Stomach (tissue), 9 donors: ENCODE results near the gene DNAJC8. TPM values are rescaled to one million over a fixed set of nuclear protein-coding genes. Genes with fewer than 3 reads are reported as not detected.

Experiments
- DNase-seq, 2 donors: peaks; one replicate each; pipeline versions ENCODE4 v3.0.0 to v3.0.0-alpha.2; 2013 to 2019
- H3K27ac ChIP-seq, 5 donors: fragments of 200-600 bp in 4 of 5; sonication (generic) in 4 of 5; one replicate each; pipeline ENCODE4 v1.5.1; 2013 to 2019; ENCODE audit warnings: mild to moderate bottlenecking in 1 of 5, moderate library complexity in 1 of 5
- H3K27me3 ChIP-seq, 3 donors: fragments of 200-600 bp; sonication (generic); one replicate each; pipeline ENCODE4 v1.5.1; 2017 to 2019; ENCODE audit warnings: mixed run types in 1 of 3
- H3K36me3 ChIP-seq, 4 donors: fragments of 200-600 bp; sonication (generic); 1 replicate in 3 of 4; 2 replicates in 1 of 4; pipeline ENCODE4 v1.5.1; 2016 to 2019
- H3K4me1 ChIP-seq, 4 donors: fragments of 200-600 bp; sonication (generic); one replicate each; pipeline ENCODE4 v1.5.1; 2016 to 2019
- H3K4me3 ChIP-seq, 4 donors: fragments of 200-600 bp; sonication (generic) in 3 of 4; one replicate each; pipeline ENCODE4 v1.5.1; 2016 to 2019; ENCODE audit warnings: mild to moderate bottlenecking in 1 of 4
- H3K9me3 ChIP-seq, 4 donors: fragments of 200-600 bp; sonication (generic); one replicate each; pipeline ENCODE4 v1.5.1; 2016 to 2019
- CTCF ChIP-seq, 7 experiments: fragments of 450-650 bp in 4 of 7; fragments of 200-600 bp in 3 of 7; sonication (generic) in 3 of 7; IDR thresholded peaks; one replicate each; pipeline ENCODE4 v1.5.1; 2016 to 2019; ENCODE audit warnings: antibody characterized with exemption in 7 of 7, control low read depth in 2 of 7, mild to moderate bottlenecking in 1 of 7
- EP300 ChIP-seq: sonication (generic); formaldehyde crosslinking; IDR thresholded peaks from one replicate; pipeline ENCODE4 v1.6.1; 2017; ENCODE audit warnings: antibody characterized with exemption
- POLR2A ChIP-seq, 4 donors: fragments of 450-650 bp; IDR thresholded peaks; one replicate each; pipeline ENCODE4 v1.6.1; 2016; ENCODE audit warnings: antibody characterized with exemption in 4 of 4, control low read depth in 2 of 4, mild to moderate bottlenecking in 1 of 4, moderate library complexity in 1 of 4
- POLR2AphosphoS5 ChIP-seq, 3 donors: sonication (generic); formaldehyde crosslinking; IDR thresholded peaks; one replicate each; pipeline ENCODE4 v1.6.1; 2016; ENCODE audit warnings: antibody characterized with exemption in 3 of 3
- WGBS, 5 donors: extraction: QIAGEN DNeasy Blood & Tissue Kit in 3 of 5; methylation state at CpG; one replicate each; pipeline versions ENCODE4 v1.1.5 to v1.1.7; 2013 to 2018; 5-methylcytosine and 5-hydroxymethylcytosine counted together
- intact Hi-C: fragments of 100-400 bp; cut with DNase I; formaldehyde crosslinking; loops from one replicate; pipeline ENCODE4 v1.15.1; 2023; ENCODE audit warnings: low total_unique reads
- polyA plus RNA-seq, 3 donors: library from polyadenylated mRNA; stranded (reverse); fragments of 200-250 nt; gene quantifications; one replicate each; pipeline ENCODE4 v1.2.3, GENCODE V29; 2013
- total RNA-seq, 5 donors: library from RNA; depleted of rRNA; stranded (reverse); fragments of >200 nt; gene quantifications; one replicate each; pipeline versions ENCODE4 v1.1.0 to v1.2.3, GENCODE V29; 2014 to 2016
- donor health status: healthy with polysubstance abuse.
- donor health status: Bipolar disorder and iron deficiency.
- donor health status: healthy.

Gene DNAJC8
- total and polyA plus RNA-seq, 8 donors: 38.4 to 111 (median 74.4) TPM

DNA sequence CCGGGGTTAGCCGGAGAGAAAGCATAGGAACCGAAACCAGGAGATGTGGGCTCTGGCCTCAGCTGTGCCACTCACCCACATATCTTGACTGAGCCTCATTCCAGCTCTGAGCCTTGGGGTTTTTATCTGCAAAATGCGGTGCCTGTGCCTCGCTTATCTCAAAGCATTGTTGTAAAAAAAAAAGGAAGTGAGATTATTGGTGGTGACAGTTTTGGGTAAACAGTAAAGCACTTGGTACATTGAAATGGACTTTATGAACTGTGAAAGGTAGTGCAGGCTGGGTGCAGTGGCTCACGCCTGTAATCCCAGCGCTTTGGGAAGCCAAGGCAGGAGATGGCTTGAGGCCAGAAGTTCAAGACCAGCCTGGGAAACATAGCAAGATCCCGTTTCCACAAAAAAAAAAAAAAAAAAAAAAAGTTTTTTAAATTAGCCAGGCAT is 60.1 kb downstream of the DNAJC8 start:
- peaks cover 30 to 68% (median 45%) of the 10 kb centered on the region in 4 donors for H3K4me1 ChIP-seq
- intact Hi-C loops: no loop called here
- no peaks in the 10 kb centered on the region for H3K27me3 ChIP-seq
- 5 to 19% (median 10%) methylated on average over 8 of the region's 8 CpGs for WGBS, 5 donors
- no peaks in the 10 kb centered on the region for H3K36me3 ChIP-seq
- H3K9me3 ChIP-seq: no peaks in the 10 kb centered on the region
- TF ChIP-seq POLR2AphosphoS5 (IDR thresholded peaks at IDR 0.05): peak in 2 of 3 donors; percentile 65 to 83
- TF ChIP-seq EP300: no peak
- no peak for TF ChIP-seq CTCF (IDR thresholded peaks at IDR 0.05)
- DNase-seq: peak; percentile 74 to 82
- peak overlapping the region in 2 of 4 donors; percentile 13 to 26 for H3K4me3 ChIP-seq
- peak overlapping the region; percentile 64 to 81 (median 73) for H3K27ac ChIP-seq

DNA sequence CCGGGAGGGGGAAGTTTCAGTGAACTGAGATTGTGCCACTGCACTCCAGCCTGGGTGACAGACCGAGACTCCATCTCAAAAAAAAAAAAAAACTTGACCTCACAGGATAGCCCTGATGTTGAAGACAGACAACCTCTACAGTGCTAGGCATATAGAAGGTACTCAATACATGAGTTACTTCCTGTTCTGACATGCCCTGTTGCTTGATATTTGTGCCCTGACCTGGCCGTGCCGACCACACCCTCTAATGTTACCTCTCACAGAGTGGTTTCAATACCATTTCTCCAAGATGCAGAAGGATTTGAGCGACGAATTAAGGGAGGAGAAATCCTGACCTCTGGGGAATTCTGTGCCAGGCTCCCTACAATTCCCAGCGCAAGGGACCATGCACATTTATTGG is 61.6 kb downstream of the DNAJC8 start:
- H3K36me3 ChIP-seq: no peaks in the 10 kb centered on the region
- TF ChIP-seq CTCF (IDR thresholded peaks at IDR 0.05) (no peak), EP300 (no peak), POLR2AphosphoS5 (IDR thresholded peaks at IDR 0.05) (no peak), POLR2A (IDR thresholded peaks at IDR 0.05) (no peak)
- DNase-seq: no peak
- H3K9me3 ChIP-seq: no peaks in the 10 kb centered on the region
- intact Hi-C loops: no loop called here
- peaks cover 30 to 60% (median 45%) of the 10 kb centered on the region in 4 donors for H3K4me1 ChIP-seq
- H3K27ac ChIP-seq: peak overlapping the region in 3 of 5 donors; percentile 69 to 81 (median 81)
- WGBS, 5 donors: 61 to 72% (median 66%) methylated on average over 7 of the region's 7 CpGs
- no peak overlapping the region for H3K4me3 ChIP-seq
- no peaks in the 10 kb centered on the region for H3K27me3 ChIP-seq

- TF ChIP-seq POLR2AphosphoS5 (IDR thresholded peaks at IDR 0.05): no peak
- TF ChIP-seq CTCF (IDR thresholded peaks at IDR 0.05): no peak
- no peak for TF ChIP-seq EP300
- no peak for TF ChIP-seq POLR2A (IDR thresholded peaks at IDR 0.05)
- H3K4me3 ChIP-seq: no peak overlapping the region
- no peaks in the 10 kb centered on the region for H3K36me3 ChIP-seq
- no peaks in the 10 kb centered on the region for H3K27me3 ChIP-seq
- 82 to 91% (median 88%) methylated on average over 2 of the region's 2 CpGs for WGBS, 5 donors
- no peak for DNase-seq
- H3K27ac ChIP-seq: peak overlapping the region in 1 of 5 donors; percentile 20
- H3K4me1 ChIP-seq: peaks cover 30 to 53% (median 42%) of the 10 kb centered on the region in 4 donors
- no peaks in the 10 kb centered on the region for H3K9me3 ChIP-seq
- intact Hi-C loops: no loop called here
Measured at GRCh38 chr1:28170001-28170596, 62.7 kb downstream of the DNAJC8 start.

DNA sequence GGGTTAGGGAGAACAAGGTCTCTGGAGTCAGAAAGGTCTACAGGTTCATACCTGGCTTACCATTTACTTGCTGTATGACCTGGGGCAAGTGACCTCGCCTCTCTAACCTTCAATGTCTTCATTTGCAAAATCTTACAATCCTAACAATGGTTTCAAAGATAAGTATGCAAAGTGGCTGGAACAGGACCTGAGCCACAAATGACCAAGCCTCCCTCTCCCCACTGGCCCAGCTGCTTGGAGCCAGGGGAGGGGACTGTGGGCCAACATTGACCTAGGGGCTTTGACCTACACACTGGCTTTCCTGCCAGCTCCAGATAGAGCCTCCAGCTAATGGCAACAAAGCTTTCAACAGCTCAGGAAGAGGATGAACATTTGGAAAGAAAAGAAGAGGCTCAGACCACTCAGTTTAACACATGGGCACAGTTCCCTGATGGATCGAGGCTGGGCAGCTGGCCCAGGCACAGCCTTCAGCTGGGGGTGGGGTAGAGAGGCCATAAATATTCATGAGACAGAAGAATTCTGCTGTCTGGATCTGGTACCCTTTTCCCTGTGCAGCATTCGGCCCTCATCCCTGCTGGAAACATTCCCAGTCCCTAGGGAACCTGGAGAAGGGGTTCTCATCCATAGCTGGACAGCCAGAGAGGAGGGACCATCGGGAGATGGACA is 69.2 kb downstream of the DNAJC8 start:
- Histone ChIP-seq H3K4me1 (peaks cover 17 to 50% (median 25%) of the 10 kb centered on the region in 4 donors), H3K36me3 (no peaks in the 10 kb centered on the region), H3K27me3 (no peaks in the 10 kb centered on the region), H3K4me3 (no peak overlapping the region), H3K27ac (peak overlapping the region in 3 of 5 donors; percentile 1 to 50 (median 13)), H3K9me3 (no peaks in the 10 kb centered on the region)
- DNase-seq: peak in 1 of 2 donors; percentile 74
- intact Hi-C loops: no loop called here
- 29 to 45% (median 39%) methylated on average over 4 of the region's 4 CpGs for WGBS, 5 donors
- TF ChIP-seq POLR2A (IDR thresholded peaks at IDR 0.05): no peak
- TF ChIP-seq CTCF (IDR thresholded peaks at IDR 0.05): no peak
- no peak for TF ChIP-seq EP300
- no peak for TF ChIP-seq POLR2AphosphoS5 (IDR thresholded peaks at IDR 0.05)
